Lower leg skin (tissue), 4 donors: ENCODE measurements around the gene LARGE2. TPM values are rescaled to one million over a fixed set of nuclear protein-coding genes. Genes with fewer than 3 reads are reported as not detected.

Experiments
- DNase-seq, 2 donors: peaks; one replicate each; pipeline ENCODE4 v3.0.0-alpha.2; 2019; ENCODE audit warnings: low spot score in 2 of 2
- H3K4me3 ChIP-seq: fragments of 200-600 bp; sonication (generic); 2 replicates; pipeline ENCODE4 v1.5.1; 2017; ENCODE audit warnings: mild to moderate bottlenecking, low read depth; ENCODE audit not compliant: poor library complexity, severe bottlenecking
- CTCF ChIP-seq, 3 donors: fragments of 450-650 bp; IDR thresholded peaks; one replicate each; pipeline ENCODE4 v1.5.1; 2016; ENCODE audit warnings: antibody characterized with exemption in 3 of 3, mild to moderate bottlenecking in 3 of 3, moderate library complexity in 2 of 3
- POLR2A ChIP-seq, 2 donors: fragments of 450-650 bp; IDR thresholded peaks; one replicate each; pipeline ENCODE4 v1.6.1; 2016 to 2017; ENCODE audit warnings: antibody characterized with exemption in 2 of 2, mild to moderate bottlenecking in 1 of 2, moderate library complexity in 1 of 2
- WGBS, 2 donors: methylation state at CpG; one replicate each; pipeline ENCODE4 v1.1.5; 2018; 5-methylcytosine and 5-hydroxymethylcytosine counted together
- intact Hi-C: fragments of 100-400 bp; cut with DNase I; formaldehyde crosslinking; loops from one replicate; pipeline ENCODE4 v1.15.0; 2023; ENCODE audit warnings: low total_unique reads
- total RNA-seq, 4 donors: library from RNA; depleted of rRNA; stranded (reverse); fragments of >200 nt; gene quantifications; one replicate each; pipeline ENCODE4 v1.1.0, GENCODE V29; 2016

LARGE2 gene
- total RNA-seq, 4 donors from 2014 or later: 20.7 to 30.1 (median 25.9) TPM

- no peak overlapping the region for H3K4me3 ChIP-seq
- intact Hi-C loops: no loop called here
- 87 to 91% methylated on average over 15 of the region's 15 CpGs for WGBS, 2 donors
- DNase-seq: no peak
- TF ChIP-seq CTCF (IDR thresholded peaks at IDR 0.05): no peak
- TF ChIP-seq POLR2A (IDR thresholded peaks at IDR 0.05): no peak
Measured at GRCh38 chr11:45880772-45881570, 41.5 kb upstream of the LARGE2 start.

- intact Hi-C loops: no loop called here
- no peak for DNase-seq
- TF ChIP-seq CTCF (IDR thresholded peaks at IDR 0.05) (no peak), POLR2A (IDR thresholded peaks at IDR 0.05) (no peak)
- no peak overlapping the region for H3K4me3 ChIP-seq
- 79 to 81% methylated on average over 5 to 6 of the region's 6 CpGs for WGBS, 2 donors
Measured at GRCh38 chr11:45881708-45882368, 40.6 kb upstream of the LARGE2 start.

- DNase-seq: no peak
- no peak for TF ChIP-seq CTCF (IDR thresholded peaks at IDR 0.05)
- no peak for TF ChIP-seq POLR2A (IDR thresholded peaks at IDR 0.05)
- no peak overlapping the region for H3K4me3 ChIP-seq
- WGBS, 2 donors: 80 to 83% methylated on average over 10 of the region's 10 CpGs
- intact Hi-C loops: no loop called here
Measured at GRCh38 chr11:45884596-45885185, 37.8 kb upstream of the LARGE2 start.

- no peak for TF ChIP-seq CTCF (IDR thresholded peaks at IDR 0.05)
- TF ChIP-seq POLR2A (IDR thresholded peaks at IDR 0.05): no peak
- DNase-seq: no peak
- intact Hi-C loops: no loop called here
- H3K4me3 ChIP-seq: no peak within 1 kb of the TSS
- WGBS, 2 donors: 4 to 5% methylated on average over 21 to 30 of the region's 73 CpGs
Measured at GRCh38 chr11:45885274-45885920, 37.1 kb upstream of the LARGE2 start, which contains the start of gene MAPK8IP1. Gene MAPK8IP1, plus strand, starts transcription at chr11:45885651. Its CDS starts 170 bp downstream, at chr11:45885821.

- DNase-seq: no peak
Measured at GRCh38 chr11:45885921-45886721, 36.3 kb upstream of the LARGE2 start.

More at GRCh38 chr11:45885921-45886721, 36.3 kb upstream of the LARGE2 start:
- TF ChIP-seq CTCF (IDR thresholded peaks at IDR 0.05): no peak
- intact Hi-C loops: no loop called here
- H3K4me3 ChIP-seq: no peak overlapping the region
- 28 to 53% methylated on average over 9 to 16 of the region's 43 CpGs for WGBS, 2 donors
